ENCODE results near the gene PXK. TPM values are rescaled to one million over a fixed set of nuclear protein-coding genes. Genes with fewer than 3 reads are reported as not detected.

The PXK gene
- total and polyA plus RNA-seq, 2 donors from 2014 or later = 21.6 to 24.8 TPM

GRCh38 chr3:58411851-58412830, 79.4 kb downstream of the PXK start:
- intact Hi-C loops (cut with DNase I) = loop anchor here (10.0 kb wide), 1 partner anchor 77 kb away; the partner anchor contains the start of gene PXK
- no peaks in the 10 kb centered on the region for H3K27me3 ChIP-seq (ENCODE audit: control insufficient read depth, insufficient read depth, low read length)
- no peak overlapping the region for H3K27ac ChIP-seq (ENCODE audit: low read depth in 2 of 2, low read length in 2 of 2)
- H3K4me3 ChIP-seq (ENCODE audit: low read length in 3 of 3) = no peak overlapping the region
- H3K36me3 ChIP-seq (ENCODE audit: control insufficient read depth in 2 of 3, insufficient read depth in 3 of 3, low read length in 3 of 3) = peaks cover 0 to 19% (median 12%) of the 10 kb centered on the region in 3 donors
- H3K9me3 ChIP-seq (ENCODE audit: control insufficient read depth in 2 of 3, insufficient read depth in 1 of 3, low read length in 3 of 3) = no peaks in the 10 kb centered on the region
- H3K4me1 ChIP-seq (ENCODE audit: control insufficient read depth in 2 of 3, insufficient read depth in 2 of 3, low read depth in 1 of 3, low read length in 3 of 3) = peaks cover 0 to 9% (median 0%) of the 10 kb centered on the region in 3 donors
- DNase-seq (no peak), FAIRE-seq (no peak)
- no peak overlapping the region for H3K9ac ChIP-seq (ENCODE audit: low read length in 3 of 3)
- no peak for TF ChIP-seq CTCF (IDR thresholded peaks at IDR 0.05; ENCODE audit: borderline replicate concordance, extremely low read depth, insufficient read depth)

DNA sequence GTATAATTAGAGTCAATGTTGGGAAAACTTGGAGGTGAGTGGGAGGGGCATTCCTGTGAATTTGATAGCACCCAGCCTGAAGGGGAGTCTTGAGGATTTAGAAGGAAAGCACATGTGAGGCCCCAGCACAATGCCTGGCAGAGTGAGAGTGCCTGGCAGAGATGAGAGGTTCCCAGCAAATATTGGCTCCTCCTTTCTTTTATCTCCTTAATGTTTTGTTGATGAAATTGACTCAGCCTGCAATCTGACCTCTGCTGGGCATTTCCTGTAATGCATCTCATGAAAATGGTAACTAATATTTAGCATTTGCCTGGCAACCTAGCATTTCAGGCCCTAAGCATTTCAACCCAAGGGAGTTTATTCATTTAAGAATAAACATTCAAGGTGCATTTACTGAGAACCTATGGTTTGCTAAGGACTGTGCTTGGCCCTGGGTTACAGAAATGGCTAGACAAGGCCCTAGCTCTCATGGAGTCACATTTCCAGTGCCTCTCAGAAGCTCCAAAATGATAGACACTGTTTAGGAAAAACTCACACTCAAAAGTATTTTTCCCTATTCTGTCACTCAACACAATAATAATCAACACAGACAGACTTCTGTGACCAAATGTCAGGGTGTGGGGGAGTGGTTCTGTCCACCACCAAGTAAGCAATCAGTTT, 82.0 kb downstream of the PXK start:
- H3K27ac ChIP-seq (ENCODE audit: low read depth in 2 of 2, low read length in 2 of 2) = peak overlapping the region in 1 of 2 donors; percentile 23
- peak in 3 of 5 donors; percentile 34 to 76 (median 69) for DNase-seq
- no peaks in the 10 kb centered on the region for H3K27me3 ChIP-seq (ENCODE audit: control insufficient read depth, insufficient read depth, low read length)
- H3K9me3 ChIP-seq (ENCODE audit: control insufficient read depth in 2 of 3, insufficient read depth in 1 of 3, low read length in 3 of 3) = no peaks in the 10 kb centered on the region
- H3K9ac ChIP-seq (ENCODE audit: low read length in 3 of 3) = no peak overlapping the region
- H3K4me3 ChIP-seq (ENCODE audit: low read length in 3 of 3) = no peak overlapping the region
- peak; percentile 38 for FAIRE-seq
- TF ChIP-seq CTCF (IDR thresholded peaks at IDR 0.05; ENCODE audit: borderline replicate concordance, extremely low read depth, insufficient read depth) = peak; percentile 90
- peaks cover 0 to 9% (median 9%) of the 10 kb centered on the region in 3 donors for H3K36me3 ChIP-seq (ENCODE audit: control insufficient read depth in 2 of 3, insufficient read depth in 3 of 3, low read length in 3 of 3)
- intact Hi-C loops (cut with DNase I) = loop anchor here (10.0 kb wide), 1 partner anchor 80 kb away; the partner anchor contains the start of gene PXK
- peaks cover 0 to 10% (median 0%) of the 10 kb centered on the region in 3 donors for H3K4me1 ChIP-seq (ENCODE audit: control insufficient read depth in 2 of 3, insufficient read depth in 2 of 3, low read depth in 1 of 3, low read length in 3 of 3)

DNA sequence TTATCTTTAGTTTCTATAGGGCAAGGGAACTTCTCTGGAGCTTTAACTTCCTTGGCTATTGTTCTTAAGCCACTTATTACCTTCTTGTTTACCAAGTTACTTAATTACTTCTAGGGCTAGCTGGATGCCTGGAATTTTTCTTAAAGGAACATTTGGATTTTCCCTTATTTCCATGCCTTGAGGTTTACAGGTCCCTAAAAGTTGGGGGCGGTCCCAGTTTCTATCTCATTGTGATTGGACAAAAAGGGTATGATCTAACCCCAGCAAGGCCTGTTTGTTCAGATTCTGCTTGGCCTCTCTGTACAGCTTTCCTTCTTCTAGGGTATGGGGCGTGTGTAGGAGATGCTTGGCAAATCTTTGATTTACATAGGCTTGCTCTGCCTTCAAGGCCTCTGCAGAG, 83.5 kb downstream of the PXK start:
- no peak for TF ChIP-seq CTCF (IDR thresholded peaks at IDR 0.05; ENCODE audit: borderline replicate concordance, extremely low read depth, insufficient read depth)
- FAIRE-seq (no peak), DNase-seq (peak in 1 of 5 donors; percentile 24)
- Histone ChIP-seq H3K27ac (ENCODE audit: low read depth in 2 of 2, low read length in 2 of 2) (no peak overlapping the region), H3K9me3 (ENCODE audit: control insufficient read depth in 2 of 3, insufficient read depth in 1 of 3, low read length in 3 of 3) (no peaks in the 10 kb centered on the region), H3K27me3 (ENCODE audit: control insufficient read depth, insufficient read depth, low read length) (no peaks in the 10 kb centered on the region), H3K4me1 (ENCODE audit: control insufficient read depth in 2 of 3, insufficient read depth in 2 of 3, low read depth in 1 of 3, low read length in 3 of 3) (peaks cover 0 to 10% (median 0%) of the 10 kb centered on the region in 3 donors), H3K36me3 (ENCODE audit: control insufficient read depth in 2 of 3, insufficient read depth in 3 of 3, low read length in 3 of 3) (peaks cover 0 to 10% (median 3%) of the 10 kb centered on the region in 3 donors), H3K4me3 (ENCODE audit: low read length in 3 of 3) (no peak overlapping the region), H3K9ac (ENCODE audit: low read length in 3 of 3) (no peak overlapping the region)
- intact Hi-C loops (cut with DNase I) = loop anchor here (10.0 kb wide), 1 partner anchor 81 kb away; the partner anchor contains the start of gene PXK

All from kidney (tissue), 14 donors.